T-helper 2 cell treated with Interferon-gamma antibody and Interleukin-4, amounts not matched to agents 5 μg/mL and 100 μg/mL, for 36 hours (primary cell): ENCODE measurements around the gene E2F4.

Experiments
- DNase-seq: peaks from one replicate; pipeline ENCODE4 v3.0.0; 2021; ENCODE audit warnings: low spot score
- H3K27ac Mint-ChIP-seq: one replicate; pipeline ENCODE4 v1.8.0; 2021; ENCODE audit warnings: mild to moderate bottlenecking, mixed read lengths
- H3K27me3 Mint-ChIP-seq: one replicate; pipeline ENCODE4 v1.8.0; 2021; ENCODE audit warnings: low read depth, mixed read lengths
- H3K36me3 Mint-ChIP-seq: one replicate; pipeline ENCODE4 v1.8.0; 2021; ENCODE audit warnings: low read depth, mixed read lengths
- H3K4me1 Mint-ChIP-seq: one replicate; pipeline ENCODE4 v1.8.0; 2021; ENCODE audit warnings: low read depth, mixed read lengths
- H3K4me3 Mint-ChIP-seq: one replicate; pipeline ENCODE4 v1.8.0; 2022; ENCODE audit warnings: mild to moderate bottlenecking, moderate library complexity, mixed read lengths
- H3K9me3 Mint-ChIP-seq: one replicate; pipeline ENCODE4 v1.8.0; 2021; ENCODE audit warnings: mixed read lengths

Gene E2F4

GRCh38 chr16:67199011-67199807 lies 7.3 kb downstream of the E2F4 start, which contains the start of gene ELMO3:
ELMO3 (plus strand) TSS chr16:67199131; CDS start chr16:67199327, 196 bp downstream.
- H3K9me3 Mint-ChIP-seq: no peaks in the 10 kb centered on the region
- peaks cover 46% of the 10 kb centered on the region for H3K36me3 Mint-ChIP-seq

GRCh38 chr16:67199808-67200198 lies 7.8 kb downstream of the E2F4 start:
- Mint-ChIP-seq H3K27ac (no peak overlapping the region), H3K36me3 (peaks cover 42% of the 10 kb centered on the region), H3K4me3 (no peak overlapping the region), H3K27me3 (no peaks in the 10 kb centered on the region), H3K9me3 (no peaks in the 10 kb centered on the region), H3K4me1 (peaks cover 4% of the 10 kb centered on the region)
- DNase-seq: no peak

More at GRCh38 chr16:67199011-67199807, 7.3 kb downstream of the E2F4 start, which contains the start of gene ELMO3:
- Mint-ChIP-seq H3K27me3 (no peaks in the 10 kb centered on the region), H3K4me3 (no peak within 1 kb of the TSS), H3K27ac (no peak within 1 kb of the TSS), H3K4me1 (peaks cover 4% of the 10 kb centered on the region)
- DNase-seq: no peak

GRCh38 chr16:67200491-67200890 lies 8.5 kb downstream of the E2F4 start:
- Mint-ChIP-seq H3K9me3 (no peaks in the 10 kb centered on the region), H3K4me1 (peaks cover 4% of the 10 kb centered on the region), H3K4me3 (no peak overlapping the region), H3K27ac (no peak overlapping the region), H3K27me3 (no peaks in the 10 kb centered on the region), H3K36me3 (peaks cover 35% of the 10 kb centered on the region)
- no peak for DNase-seq

- DNase-seq: no peak
- Mint-ChIP-seq H3K27ac (no peak overlapping the region), H3K9me3 (no peaks in the 10 kb centered on the region), H3K27me3 (no peaks in the 10 kb centered on the region), H3K36me3 (peaks cover 23% of the 10 kb centered on the region), H3K4me3 (no peak overlapping the region), H3K4me1 (no peaks in the 10 kb centered on the region)
Observed at GRCh38 chr16:67201411-67202345, 9.7 kb downstream of the E2F4 start.

GRCh38 chr16:67202426-67202825 lies 10.5 kb downstream of the E2F4 start:
- Mint-ChIP-seq H3K27me3 (no peaks in the 10 kb centered on the region), H3K9me3 (no peaks in the 10 kb centered on the region), H3K4me1 (no peaks in the 10 kb centered on the region), H3K27ac (no peak overlapping the region), H3K36me3 (peaks cover 19% of the 10 kb centered on the region), H3K4me3 (no peak overlapping the region)
- no peak for DNase-seq

GRCh38 chr16:67202956-67203493 lies 11.1 kb downstream of the E2F4 start:
- peaks cover 15% of the 10 kb centered on the region for H3K36me3 Mint-ChIP-seq
- no peaks in the 10 kb centered on the region for H3K27me3 Mint-ChIP-seq
- H3K27ac Mint-ChIP-seq: no peak overlapping the region
- H3K4me3 Mint-ChIP-seq: no peak overlapping the region
- no peaks in the 10 kb centered on the region for H3K9me3 Mint-ChIP-seq
- DNase-seq: no peak
- no peaks in the 10 kb centered on the region for H3K4me1 Mint-ChIP-seq

GRCh38 chr16:67204076-67204475 lies 12.1 kb downstream of the E2F4 start:
- Mint-ChIP-seq H3K27me3 (no peaks in the 10 kb centered on the region), H3K4me1 (no peaks in the 10 kb centered on the region), H3K9me3 (no peaks in the 10 kb centered on the region), H3K27ac (no peak overlapping the region), H3K4me3 (no peak overlapping the region), H3K36me3 (peaks cover 9% of the 10 kb centered on the region)
- no peak for DNase-seq

- Mint-ChIP-seq H3K4me3 (no peak overlapping the region), H3K4me1 (no peaks in the 10 kb centered on the region), H3K9me3 (no peaks in the 10 kb centered on the region), H3K36me3 (peaks cover 4% of the 10 kb centered on the region), H3K27ac (no peak overlapping the region), H3K27me3 (no peaks in the 10 kb centered on the region)
- no peak for DNase-seq
Observed at GRCh38 chr16:67206129-67206837, 14.3 kb downstream of the E2F4 start.

- Mint-ChIP-seq H3K27me3 (no peaks in the 10 kb centered on the region), H3K4me3 (no peak overlapping the region), H3K4me1 (no peaks in the 10 kb centered on the region), H3K9me3 (no peaks in the 10 kb centered on the region), H3K36me3 (peaks cover 4% of the 10 kb centered on the region), H3K27ac (no peak overlapping the region)
- DNase-seq: no peak
Observed at GRCh38 chr16:67206838-67207248, 14.9 kb downstream of the E2F4 start.

- no peak overlapping the region for H3K4me3 Mint-ChIP-seq
- no peaks in the 10 kb centered on the region for H3K27me3 Mint-ChIP-seq
- H3K27ac Mint-ChIP-seq: no peak overlapping the region
- DNase-seq: no peak
- H3K36me3 Mint-ChIP-seq: peaks cover 4% of the 10 kb centered on the region
- H3K4me1 Mint-ChIP-seq: no peaks in the 10 kb centered on the region
- H3K9me3 Mint-ChIP-seq: no peaks in the 10 kb centered on the region
Observed at GRCh38 chr16:67207249-67208091, 15.5 kb downstream of the E2F4 start.

GRCh38 chr16:67208154-67208896 lies 16.4 kb downstream of the E2F4 start:
- no peak overlapping the region for H3K4me3 Mint-ChIP-seq
- H3K27me3 Mint-ChIP-seq: no peaks in the 10 kb centered on the region
- no peak for DNase-seq
- H3K4me1 Mint-ChIP-seq: no peaks in the 10 kb centered on the region
- no peak overlapping the region for H3K27ac Mint-ChIP-seq
- no peaks in the 10 kb centered on the region for H3K9me3 Mint-ChIP-seq
- peaks cover 4% of the 10 kb centered on the region for H3K36me3 Mint-ChIP-seq

- H3K27ac Mint-ChIP-seq: peak overlapping the region; percentile 41
- no peaks in the 10 kb centered on the region for H3K4me1 Mint-ChIP-seq
- no peaks in the 10 kb centered on the region for H3K36me3 Mint-ChIP-seq
- no peak overlapping the region for H3K4me3 Mint-ChIP-seq
- DNase-seq: no peak
- no peaks in the 10 kb centered on the region for H3K27me3 Mint-ChIP-seq
- no peaks in the 10 kb centered on the region for H3K9me3 Mint-ChIP-seq
Observed at GRCh38 chr16:67209565-67209964, 17.6 kb downstream of the E2F4 start.
